Liver (tissue), 9 donors: ENCODE results near the gene BIRC6. TPM values are rescaled to one million over a fixed set of nuclear protein-coding genes. Genes with fewer than 3 reads are reported as not detected.

Experiments used
- DNase-seq: peaks from one replicate; pipeline ENCODE4 v3.0.0-alpha.2; 2017; ENCODE audit warnings: low spot score
- H3K27ac ChIP-seq, 2 donors: one replicate each; pipeline ENCODE4 v1.7.0; 2013; ENCODE audit warnings: inconsistent platforms in 2 of 2, low read length in 2 of 2, control low read depth in 1 of 2, low read depth in 1 of 2, mild to moderate bottlenecking in 1 of 2
- H3K27me3 ChIP-seq, 4 donors: one replicate each; pipeline versions ENCODE4 v1.6.1 to v1.7.0; 2013; ENCODE audit warnings: low read length in 3 of 4, inconsistent platforms in 1 of 4, mild to moderate bottlenecking in 1 of 4, moderate library complexity in 1 of 4; ENCODE audit not compliant: control insufficient read depth in 4 of 4, insufficient read depth in 4 of 4
- H3K36me3 ChIP-seq, 4 donors: one replicate each; pipeline versions ENCODE4 v1.6.1 to v1.7.0; 2013; ENCODE audit warnings: low read length in 3 of 4, mild to moderate bottlenecking in 3 of 4, low read depth in 1 of 4, moderate library complexity in 1 of 4; ENCODE audit not compliant: control insufficient read depth in 4 of 4, insufficient read depth in 3 of 4
- H3K4me1 ChIP-seq, 4 donors: one replicate each; pipeline versions ENCODE4 v1.6.1 to v1.7.0; 2013; ENCODE audit warnings: low read length in 3 of 4, mild to moderate bottlenecking in 3 of 4, moderate library complexity in 1 of 4; ENCODE audit not compliant: control insufficient read depth in 4 of 4, insufficient read depth in 4 of 4
- H3K4me3 ChIP-seq, 3 donors: one replicate each; pipeline versions ENCODE4 v1.6.1 to v1.7.0; 2013; ENCODE audit warnings: low read length in 3 of 3, control low read depth in 1 of 3, low read depth in 1 of 3, mild to moderate bottlenecking in 1 of 3
- H3K9ac ChIP-seq, 2 donors: one replicate each; pipeline ENCODE4 v1.7.0; 2013; ENCODE audit warnings: low read length in 2 of 2, mild to moderate bottlenecking in 2 of 2, moderate library complexity in 2 of 2, control low read depth in 1 of 2, low read depth in 1 of 2
- H3K9me3 ChIP-seq, 4 donors: one replicate each; pipeline versions ENCODE4 v1.6.1 to v1.7.0; 2013; ENCODE audit warnings: low read length in 3 of 4; ENCODE audit not compliant: control insufficient read depth in 4 of 4
- CTCF ChIP-seq: fragments of 150-350 bp; IDR thresholded peaks from 2 replicates; pipeline ENCODE4 v1.5.1; 2017; ENCODE audit warnings: improper control_type of control experiment, low read depth, low read length; ENCODE audit not compliant: missing input control
- FOXA1 ChIP-seq: IDR thresholded peaks from 2 replicates; pipeline ENCODE4 v1.6.1; 2016; ENCODE audit warnings: antibody characterized with exemption
- FOXA2 ChIP-seq: IDR thresholded peaks from 2 replicates; pipeline ENCODE4 v1.6.1; 2016; ENCODE audit warnings: antibody characterized with exemption
- GABPA ChIP-seq, 2 donors: IDR thresholded peaks in 1 of 2; conservative IDR thresholded peaks in 1 of 2; 2 replicates each; pipeline ENCODE4 v1.6.1; 2016; ENCODE audit warnings: antibody characterized with exemption in 2 of 2, mild to moderate bottlenecking in 1 of 2, moderate library complexity in 1 of 2
- HNF4G ChIP-seq: IDR thresholded peaks from 2 replicates; pipeline ENCODE4 v1.6.1; 2016; ENCODE audit warnings: antibody characterized with exemption
- JUND ChIP-seq, 2 donors: IDR thresholded peaks; 2 replicates each; pipeline ENCODE4 v1.6.1; 2016; ENCODE audit warnings: antibody characterized with exemption in 2 of 2
- MAX ChIP-seq: IDR thresholded peaks from 2 replicates; pipeline ENCODE4 v1.6.1; 2016; ENCODE audit warnings: antibody characterized with exemption
- RAD21 ChIP-seq, 2 donors: IDR thresholded peaks; 2 replicates each; pipeline ENCODE4 v1.6.1; 2016; ENCODE audit warnings: antibody characterized with exemption in 2 of 2, mild to moderate bottlenecking in 2 of 2
- REST ChIP-seq: IDR thresholded peaks from 2 replicates; pipeline ENCODE4 v1.6.1; 2016; ENCODE audit warnings: antibody characterized with exemption, mild to moderate bottlenecking
- RXRA ChIP-seq, 2 donors: IDR thresholded peaks; 2 replicates each; pipeline ENCODE4 v1.6.1; 2017 to 2018; ENCODE audit warnings: antibody characterized with exemption in 2 of 2, mild to moderate bottlenecking in 1 of 2
- SP1 ChIP-seq: IDR thresholded peaks from 2 replicates; pipeline ENCODE4 v1.6.1; 2018; ENCODE audit warnings: antibody characterized with exemption, mild to moderate bottlenecking
- TAF1 ChIP-seq: conservative IDR thresholded peaks from 2 replicates; pipeline ENCODE4 v1.6.1; 2016; ENCODE audit warnings: antibody characterized with exemption, mild to moderate bottlenecking
- ZBTB33 ChIP-seq: IDR thresholded peaks from 2 replicates; pipeline ENCODE4 v1.6.1; 2016; ENCODE audit warnings: antibody characterized with exemption
- WGBS: extraction: QIAGEN DNeasy Blood & Tissue Kit; methylation state at CpG from one replicate; pipeline ENCODE4 v1.1.7; 2013; 5-methylcytosine and 5-hydroxymethylcytosine counted together
- polyA plus RNA-seq, 2 donors: library from polyadenylated mRNA; stranded (reverse) in 1 of 2; unstranded in 1 of 2; fragments of 200-250 nt in 1 of 2; fragments of >200 nt in 1 of 2; fragmentation: Nextera tagmentation in 1 of 2; extraction: Ambion mirVana in 1 of 2; gene quantifications; one replicate each; pipeline versions ENCODE4 v1.2.1 to v1.2.3, GENCODE V29; 2013 to 2015
- total RNA-seq, 2 donors: library from RNA; depleted of rRNA; stranded (reverse); fragments of >200 nt; gene quantifications; one replicate each; pipeline ENCODE4 v1.2.3, GENCODE V29; 2014
- donor health status: healthy.
- donor health status: healthy.
- donor health status: healthy.
- donor health status: healthy.
- donor health status: healthy.

The BIRC6 gene
- total and polyA plus RNA-seq, 4 donors = 11.1 to 171 (median 45.2) TPM

- H3K9ac ChIP-seq = no peak overlapping the region
- no peak for TF ChIP-seq JUND (IDR thresholded peaks at IDR 0.05)
- no peak for TF ChIP-seq REST
- TF ChIP-seq SP1 = no peak
- no peak for TF ChIP-seq TAF1
- TF ChIP-seq RAD21 (IDR thresholded peaks at IDR 0.05) = no peak
- no peak for TF ChIP-seq ZBTB33
- TF ChIP-seq FOXA1 = no peak
- no peak for TF ChIP-seq FOXA2
- no peak for TF ChIP-seq HNF4G
- TF ChIP-seq RXRA (IDR thresholded peaks at IDR 0.05) = no peak
- no peak for TF ChIP-seq GABPA (IDR thresholded peaks at IDR 0.05 in 1 of 2, conservative IDR thresholded peaks at IDR 0.05 in 1 of 2)
- TF ChIP-seq MAX = no peak
- TF ChIP-seq CTCF = no peak
- DNase-seq = no peak
- H3K27ac ChIP-seq = no peak overlapping the region
- H3K36me3 ChIP-seq = peaks cover 2 to 55% (median 33%) of the 10 kb centered on the region in 4 donors
- WGBS = 65% methylated on average over 3 of the region's 3 CpGs
- H3K4me3 ChIP-seq = no peak overlapping the region
- H3K27me3 ChIP-seq = no peaks in the 10 kb centered on the region
- no peaks in the 10 kb centered on the region for H3K9me3 ChIP-seq
- H3K4me1 ChIP-seq = no peaks in the 10 kb centered on the region
These were observed 115.8 kb downstream of the BIRC6 start for GRCh38 chr2:32472605-32473004.

GRCh38 chr2:32474381-32474780 lies 117.6 kb downstream of the BIRC6 start:
- H3K27me3 ChIP-seq = no peaks in the 10 kb centered on the region
- no peak for DNase-seq
- 89% methylated on average over 3 of the region's 3 CpGs for WGBS
- TF ChIP-seq HNF4G = no peak
- H3K27ac ChIP-seq = no peak overlapping the region
- no peak overlapping the region for H3K9ac ChIP-seq
- H3K9me3 ChIP-seq = no peaks in the 10 kb centered on the region
- no peaks in the 10 kb centered on the region for H3K4me1 ChIP-seq
- peaks cover 0 to 46% (median 31%) of the 10 kb centered on the region in 4 donors for H3K36me3 ChIP-seq
- no peak overlapping the region for H3K4me3 ChIP-seq
